KMS-11 (cell line): ENCODE data around the gene HDDC3.

ENCODE experiments used
- H2AFZ ChIP-seq: fragments of 200-600 bp; sonication (generic); 2 replicates; pipeline ENCODE4 v1.6.1; 2016; ENCODE audit warnings: antibody characterized with exemption, mixed run types, low read depth
- H3K27ac ChIP-seq: fragments of 200-600 bp; sonication (generic); 2 replicates; pipeline ENCODE4 v1.6.1; 2016; ENCODE audit warnings: mild to moderate bottlenecking, mixed run types
- H3K27me3 ChIP-seq: fragments of 200-600 bp; sonication (generic); 2 replicates; pipeline ENCODE4 v1.6.1; 2017; ENCODE audit warnings: mild to moderate bottlenecking, low read depth, mixed run types, moderate library complexity; ENCODE audit not compliant: insufficient read depth
- H3K36me3 ChIP-seq: fragments of 200-600 bp; sonication (generic); 2 replicates; pipeline ENCODE4 v1.6.1; 2017; ENCODE audit warnings: mild to moderate bottlenecking, mixed run types; ENCODE audit not compliant: insufficient read depth
- H3K4me1 ChIP-seq: fragments of 200-600 bp; sonication (generic); 2 replicates; pipeline ENCODE4 v1.6.1; 2016; ENCODE audit warnings: mild to moderate bottlenecking, low read depth, mixed run types; ENCODE audit not compliant: poor library complexity, severe bottlenecking
- H3K4me2 ChIP-seq: fragments of 200-600 bp; sonication (generic); 2 replicates; pipeline ENCODE4 v1.7.0; 2016; ENCODE audit warnings: mild to moderate bottlenecking, mixed run types
- H3K4me3 ChIP-seq: fragments of 200-600 bp; sonication (generic); IDR thresholded peaks from 2 replicates; pipeline ENCODE4 v1.6.1; 2017; ENCODE audit warnings: low read depth, low read length, mixed read lengths; ENCODE audit not compliant: insufficient read depth
- H3K79me2 ChIP-seq: fragments of 200-600 bp; sonication (generic); 2 replicates; pipeline ENCODE4 v1.6.1; 2016; ENCODE audit warnings: low read depth, mixed run types; ENCODE audit not compliant: insufficient read depth
- H3K9ac ChIP-seq: fragments of 200-600 bp; sonication (generic); 2 replicates; pipeline ENCODE4 v1.6.1; 2016; ENCODE audit warnings: mild to moderate bottlenecking, mixed run types
- H4K20me1 ChIP-seq: fragments of 200-600 bp; sonication (generic); 2 replicates; pipeline ENCODE4 v1.6.1; 2016; ENCODE audit warnings: mild to moderate bottlenecking, mixed run types; ENCODE audit not compliant: insufficient read depth
- CTCF ChIP-seq: fragments of 200-600 bp; sonication (generic); conservative IDR thresholded peaks from 2 replicates; pipeline ENCODE4 v1.6.1; 2017; ENCODE audit warnings: low read depth, mild to moderate bottlenecking, antibody characterized with exemption, low read length, moderate library complexity, mixed read lengths

Gene HDDC3

GRCh38 chr15:90956274-90957030, 24.1 kb upstream of the HDDC3 start:
- H2AFZ ChIP-seq: no peak overlapping the region

GRCh38 chr15:90955624-90956273, 23.4 kb upstream of the HDDC3 start:
- Histone ChIP-seq H3K36me3 (no peaks in the 10 kb centered on the region; the same call in 1 of the 2 replicates), H3K4me1 (peaks cover 3% of the 10 kb centered on the region), H3K4me3 (no peak overlapping the region), H4K20me1 (no peaks in the 10 kb centered on the region), H3K27me3 (no peaks in the 10 kb centered on the region), H3K27ac (peak overlapping the region; percentile 99), H3K9ac (peak overlapping the region; percentile 99), H2AFZ (0 out of 2 replicates have a peak overlapping the region, but pooled peaks have one; percentile 64), H3K79me2 (peaks cover 15% of the 10 kb centered on the region; the same call in 1 of the 2 replicates), H3K4me2 (peak overlapping the region; percentile 94)
- no peak for TF ChIP-seq CTCF

More at GRCh38 chr15:90956274-90957030, 24.1 kb upstream of the HDDC3 start:
- Histone ChIP-seq H3K4me2 (peak overlapping the region; percentile 94), H3K4me3 (no peak overlapping the region), H4K20me1 (no peaks in the 10 kb centered on the region), H3K27ac (peak overlapping the region; percentile 99), H3K79me2 (peaks cover 15% of the 10 kb centered on the region; the same call in 1 of the 2 replicates), H3K9ac (peak overlapping the region; percentile 99; the same call in 1 of the 2 replicates), H3K27me3 (no peaks in the 10 kb centered on the region), H3K4me1 (peaks cover 3% of the 10 kb centered on the region), H3K36me3 (no peaks in the 10 kb centered on the region; the same call in 1 of the 2 replicates)
- TF ChIP-seq CTCF: peak; percentile 55

- H3K27me3 ChIP-seq: no peaks in the 10 kb centered on the region
- H3K4me2 ChIP-seq: peak within 1 kb of the TSS; percentile 94
- H3K4me3 ChIP-seq: no peak within 1 kb of the TSS
- no peaks in the 10 kb centered on the region for H4K20me1 ChIP-seq
- H3K79me2 ChIP-seq: peaks cover 15% of the 10 kb centered on the region; the same call in 1 of the 2 replicates
- peak within 1 kb of the TSS; percentile 99 for H3K9ac ChIP-seq
- H3K27ac ChIP-seq: peak within 1 kb of the TSS; percentile 99
- peak within 1 kb of the TSS; percentile 64 for H2AFZ ChIP-seq
- peaks cover 3% of the 10 kb centered on the region for H3K4me1 ChIP-seq
- TF ChIP-seq CTCF: no peak
- no peaks in the 10 kb centered on the region for H3K36me3 ChIP-seq
Observed at GRCh38 chr15:90954712-90955623, 22.6 kb upstream of the HDDC3 start, which contains the start of gene RCCD1. Gene RCCD1, plus strand, starts transcription at chr15:90954884. Its CDS starts 1,851 bp downstream, at chr15:90956735.
